ENCODE data around the gene SLC30A5. TPM values are rescaled to one million over a fixed set of nuclear protein-coding genes. Genes with fewer than 3 reads are reported as not detected.
A peak's percentile ranks its signal among the peaks of the same experiment; 100 is the strongest.
"Not testable (repeated sequence)": the region's sequence is repeated elsewhere in the genome, so short reads cannot be mapped to it uniquely, and the experiment has no call there.

Gene SLC30A5
- 10 to 100 TPM; 39.7 to 56.6 TPM for total RNA-seq

- Histone ChIP-seq H3K4me3 (peak within 1 kb of the TSS; percentile 93), H3K27ac (peak within 1 kb of the TSS; percentile 97), H3K9me3 (no peaks in the 10 kb centered on the region), H3K4me1 (peaks cover 0 to 25% of the 10 kb centered on the region in 2 donors), H3K36me3 (peaks cover 10% of the 10 kb centered on the region), H3K27me3 (no peaks in the 10 kb centered on the region)
- DNase-seq (ENCODE audit: low spot score): peak; percentile 98
- peak; percentile 65 to 91 for TF ChIP-seq CTCF (IDR thresholded peaks at IDR 0.05)
Measured at GRCh38 chr5:69093771-69094482, at the start of gene SLC30A5. TSS of gene SLC30A5 (plus strand) at chr5:69094014. CDS start at chr5:69094256, 242 bp downstream.

- not testable (repeated sequence) for DNase-seq (ENCODE audit: low spot score); H3K4me1 ChIP-seq; H3K4me3 ChIP-seq; H3K36me3 ChIP-seq; H3K9me3 ChIP-seq; H3K27ac ChIP-seq; H3K27me3 ChIP-seq
Measured at GRCh38 chr5:69045213-69045612, 48.6 kb upstream of the SLC30A5 start.

GRCh38 chr5:69046375-69046957 is 47.3 kb upstream of the SLC30A5 start:
- Histone ChIP-seq H3K27ac (no peak overlapping the region), H3K4me3 (no peak overlapping the region), H3K36me3 (no peaks in the 10 kb centered on the region), H3K9me3 (no peaks in the 10 kb centered on the region), H3K4me1 (no peaks in the 10 kb centered on the region), H3K27me3 (no peaks in the 10 kb centered on the region)
- TF ChIP-seq CTCF (IDR thresholded peaks at IDR 0.05): no peak
- no peak for DNase-seq (ENCODE audit: low spot score)

GRCh38 chr5:69048230-69048629 is 45.6 kb upstream of the SLC30A5 start:
- TF ChIP-seq CTCF (IDR thresholded peaks at IDR 0.05): peak in 1 of 2 donors; percentile 45

GRCh38 chr5:69049151-69049550 is 44.7 kb upstream of the SLC30A5 start:
- H3K36me3 ChIP-seq: no peaks in the 10 kb centered on the region
- no peak for TF ChIP-seq CTCF (IDR thresholded peaks at IDR 0.05)
- H3K27ac ChIP-seq: no peak overlapping the region
- H3K4me1 ChIP-seq: no peaks in the 10 kb centered on the region
- H3K9me3 ChIP-seq: no peaks in the 10 kb centered on the region
- no peaks in the 10 kb centered on the region for H3K27me3 ChIP-seq
- no peak overlapping the region for H3K4me3 ChIP-seq
- DNase-seq (ENCODE audit: low spot score): no peak

More at GRCh38 chr5:69048230-69048629, 45.6 kb upstream of the SLC30A5 start:
- Histone ChIP-seq H3K9me3 (no peaks in the 10 kb centered on the region), H3K27me3 (no peaks in the 10 kb centered on the region), H3K36me3 (no peaks in the 10 kb centered on the region), H3K4me3 (no peak overlapping the region), H3K27ac (no peak overlapping the region), H3K4me1 (no peaks in the 10 kb centered on the region)
- DNase-seq (ENCODE audit: low spot score): no peak

GRCh38 chr5:69049796-69050195 is 44.0 kb upstream of the SLC30A5 start:
- Histone ChIP-seq H3K27ac (no peak overlapping the region), H3K27me3 (no peaks in the 10 kb centered on the region), H3K4me1 (no peaks in the 10 kb centered on the region), H3K36me3 (no peaks in the 10 kb centered on the region), H3K9me3 (no peaks in the 10 kb centered on the region), H3K4me3 (no peak overlapping the region)
- TF ChIP-seq CTCF (IDR thresholded peaks at IDR 0.05): no peak
- no peak for DNase-seq (ENCODE audit: low spot score)
